Measurements from ENCODE around the gene HLA-DMB.

DNA sequence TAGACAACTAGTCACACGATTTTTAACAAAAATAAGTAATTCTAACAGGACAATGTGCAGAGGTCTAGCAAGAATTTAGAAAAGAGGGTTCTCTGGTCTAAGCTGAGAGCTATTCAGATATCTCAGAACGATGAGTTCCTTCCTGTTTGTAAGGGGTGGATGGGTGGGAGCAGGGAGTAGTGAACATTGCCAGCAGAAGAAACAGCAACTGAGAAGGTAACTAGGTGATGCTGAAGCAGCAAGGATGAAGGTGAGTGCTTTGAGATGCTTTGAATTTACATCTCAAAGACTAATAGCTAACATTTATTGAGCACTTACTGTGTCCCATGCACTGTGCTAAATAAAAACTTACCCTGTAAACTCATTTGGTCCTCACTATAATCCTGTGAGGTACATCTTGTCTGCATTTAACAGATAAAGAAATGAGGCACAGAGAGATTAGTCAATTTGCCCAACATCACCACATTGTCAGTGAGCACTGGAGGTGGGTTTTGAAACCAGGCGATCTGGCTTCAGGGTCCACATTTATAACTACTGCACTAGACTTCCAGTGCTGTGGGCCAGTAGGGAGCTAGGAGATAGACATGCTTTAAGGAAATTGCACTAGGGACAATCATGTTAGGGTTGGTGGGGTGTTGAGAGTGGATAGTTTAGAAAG is 43.3 kb upstream of the HLA-DMB start:
- TF ChIP-seq CTCF (IDR thresholded peaks at IDR 0.05) (no peak), POLR2A (IDR thresholded peaks at IDR 0.05) (no peak)
